IMR-90 (cell line): ENCODE data around the gene IL22RA2. TPM values are rescaled to one million over a fixed set of nuclear protein-coding genes. Genes with fewer than 3 reads are reported as not detected.

ENCODE experiments used
- ATAC-seq: fragments of 200-7000 bp; cut with Tn5 transposase; 2 replicates; pipeline ENCODE4 v1.9.1; 2020; ENCODE audit warnings: low read depth, mild to moderate bottlenecking, moderate library complexity
- BruUV-seq: library from RNA; stranded (reverse); fragments of 400-500 nt; replicated peaks from 2 replicates; lab custom pipeline; 2021; lab: Mats Ljungman, UMichigan
- CTCF ChIA-PET: fragments of 300-600 bp; formaldehyde crosslinking; extraction: SDS; loops from one replicate; lab custom pipeline; 2021; ENCODE audit warnings: antibody characterized with exemption; lab: Yijun Ruan, JAX
- POLR2A ChIA-PET: fragments of 300-600 bp; sonication (Branson Sonifier 250); formaldehyde crosslinking; loops from one replicate; lab custom pipeline; 2022; ENCODE audit warnings: antibody characterized with exemption; ENCODE audit not compliant: unreplicated experiment; lab: Charles Lee
- DNase-seq: peaks from one replicate; pipeline ENCODE4 v3.0.0; 2013
- H2AFZ ChIP-seq: replicated peaks from 2 replicates; pipeline ENCODE3; 2013; ENCODE audit warnings: low read length, mild to moderate bottlenecking; ENCODE audit not compliant: poor library complexity
- H2AK5ac ChIP-seq: 2 replicates; pipeline ENCODE4 v1.6.1; 2013; ENCODE audit warnings: low read depth, low read length, inconsistent platforms
- H2AK9ac ChIP-seq: replicated peaks from 2 replicates; pipeline ENCODE3; 2013; ENCODE audit warnings: mild to moderate bottlenecking, low read depth, low read length, moderate library complexity; ENCODE audit not compliant: poor library complexity
- H2BK120ac ChIP-seq: 2 replicates; pipeline ENCODE4 v1.6.1; 2013; ENCODE audit warnings: low read depth, low read length, inconsistent platforms
- H2BK15ac ChIP-seq: 3 replicates; pipeline ENCODE4 v1.6.1; 2013; ENCODE audit warnings: low read depth, low read length, inconsistent platforms
- H2BK20ac ChIP-seq: 2 replicates; pipeline ENCODE4 v1.6.1; 2013; ENCODE audit warnings: low read depth, mild to moderate bottlenecking, inconsistent platforms, low read length, moderate library complexity
- H2BK5ac ChIP-seq: 2 replicates; pipeline ENCODE4 v1.6.1; 2013; ENCODE audit warnings: mild to moderate bottlenecking, low read depth, low read length, inconsistent platforms; ENCODE audit not compliant: poor library complexity, severe bottlenecking
- H3K14ac ChIP-seq: replicated peaks from 2 replicates; pipeline ENCODE4 v1.6.1; 2013; ENCODE audit warnings: low read depth, low read length, inconsistent platforms
- H3K18ac ChIP-seq: 2 replicates; pipeline ENCODE4 v1.6.1; 2013; ENCODE audit warnings: low read depth, low read length, control low read depth
- H3K23ac ChIP-seq: 2 replicates; pipeline ENCODE4 v1.6.1; 2013; ENCODE audit warnings: low read depth, low read length, inconsistent platforms
- H3K27ac ChIP-seq: 2 replicates; pipeline ENCODE4 v1.5.1; 2013; ENCODE audit warnings: mild to moderate bottlenecking, control low read depth, low read length; ENCODE audit not compliant: insufficient read depth
- H3K27me3 ChIP-seq: 2 replicates; pipeline ENCODE4 v1.6.1; 2013; ENCODE audit warnings: low read length; ENCODE audit not compliant: control insufficient read depth, insufficient read depth
- H3K36me3 ChIP-seq: 2 replicates; pipeline ENCODE4 v1.6.1; 2013; ENCODE audit warnings: low read length, mixed read lengths; ENCODE audit not compliant: control insufficient read depth, insufficient read depth
- H3K4ac ChIP-seq: 2 replicates; pipeline ENCODE4 v1.6.1; 2013; ENCODE audit warnings: low read depth, low read length, inconsistent platforms
- H3K4me1 ChIP-seq: 2 replicates; pipeline ENCODE4 v1.6.1; 2013; ENCODE audit warnings: low read length, mixed read lengths; ENCODE audit not compliant: control insufficient read depth, insufficient read depth
- H3K4me2 ChIP-seq: 2 replicates; pipeline ENCODE4 v1.6.1; 2013; ENCODE audit warnings: low read depth, mild to moderate bottlenecking, control low read depth, low read length, moderate library complexity
- H3K4me3 ChIP-seq: 2 replicates; pipeline ENCODE4 v1.5.1; 2013; ENCODE audit warnings: low read depth, mild to moderate bottlenecking, control low read depth, low read length, moderate library complexity; ENCODE audit not compliant: insufficient read depth
- H3K56ac ChIP-seq: 2 replicates; pipeline ENCODE4 v1.6.1; 2013; ENCODE audit warnings: low read length, inconsistent platforms; ENCODE audit not compliant: insufficient read depth; ENCODE audit errors: extremely low read depth
- H3K79me1 ChIP-seq, 2 experiments: 2 replicates each; pipeline ENCODE4 v1.6.1; 2013; ENCODE audit warnings: low read length in 2 of 2, inconsistent platforms in 1 of 2, low read depth in 1 of 2
- H3K9ac ChIP-seq: 2 replicates; pipeline ENCODE4 v1.6.1; 2013; ENCODE audit warnings: low read depth, low read length, control low read depth
- H3K9me1 ChIP-seq: 2 replicates; pipeline ENCODE4 v1.6.1; 2013; ENCODE audit warnings: low read length, inconsistent platforms; ENCODE audit not compliant: insufficient read depth
- H3K9me3 ChIP-seq: 2 replicates; pipeline ENCODE4 v1.6.1; 2013; ENCODE audit warnings: low read length; ENCODE audit not compliant: control insufficient read depth, insufficient read depth
- H4K20me1 ChIP-seq: 2 replicates; pipeline ENCODE4 v1.6.1; 2013; ENCODE audit warnings: low read length, inconsistent platforms; ENCODE audit not compliant: insufficient read depth
- H4K5ac ChIP-seq: 2 replicates; pipeline ENCODE4 v1.6.1; 2013; ENCODE audit warnings: mild to moderate bottlenecking, low read depth, low read length, control low read depth
- H4K8ac ChIP-seq, 2 experiments: 2 replicates each; pipeline ENCODE4 v1.6.1; 2013; ENCODE audit warnings: low read depth in 2 of 2, low read length in 2 of 2, control low read depth in 1 of 2, inconsistent platforms in 1 of 2
- H4K91ac ChIP-seq: 2 replicates; pipeline ENCODE4 v1.6.1; 2013; ENCODE audit warnings: low read depth, low read length, inconsistent platforms; ENCODE audit not compliant: insufficient read depth
- BHLHE40 ChIP-seq: fragments of 150-350 bp; IDR thresholded peaks from 2 replicates; pipeline ENCODE4 v1.6.1; 2016; ENCODE audit warnings: mild to moderate bottlenecking, low read depth, low read length
- CTCF ChIP-seq: conservative IDR thresholded peaks from 2 replicates; pipeline ENCODE4 v1.5.1; 2012; ENCODE audit warnings: mild to moderate bottlenecking, low read depth, low read length, improper control_type of control experiment
- RAD21 ChIP-seq: IDR thresholded peaks from 2 replicates; pipeline ENCODE4 v1.6.1; 2012; ENCODE audit warnings: low read length, improper control_type of control experiment
- RCOR1 ChIP-seq: IDR thresholded peaks from 2 replicates; pipeline ENCODE4 v1.6.1; 2012; ENCODE audit warnings: mild to moderate bottlenecking, low read length, improper control_type of control experiment; ENCODE audit not compliant: insufficient replicate concordance
- RFX5 ChIP-seq: IDR thresholded peaks from 2 replicates; pipeline ENCODE4 v1.8.0; 2012; ENCODE audit warnings: low read depth, mild to moderate bottlenecking, low read length, moderate library complexity
- WGBS, 2 experiments: methylation state at CpG; one replicate each; pipeline versions ENCODE4 v1.1.5 to v1.1.7; 2013; ENCODE audit warnings: missing lambda C conversion rate in 2 of 2; ENCODE audit not compliant: insufficient read length in 1 of 2; ENCODE audit errors: extremely low coverage in 2 of 2; 5-methylcytosine and 5-hydroxymethylcytosine counted together
- dilution Hi-C: fragments of 300-500 bp; cut with HindIII; formaldehyde crosslinking; loops from one replicate; pipeline ENCODE4 v1.14.3; 2018; ENCODE audit warnings: low sequenced_read_pairs; ENCODE audit not compliant: unreplicated experiment
- in situ Hi-C: fragments of 300-500 bp; cut with MboI; formaldehyde crosslinking; loops from 3 replicates; pipeline ENCODE4 v1.14.3; 2019; ENCODE audit warnings: low sequenced_read_pairs, inconsistent platforms, mixed read lengths
- intact Hi-C: fragments of 100-400 bp; cut with micrococcal nuclease; formaldehyde crosslinking; loops from 2 replicates; pipeline ENCODE4 v1.10.0; 2022
- polyA plus RNA-seq, 3 experiments: library from polyadenylated mRNA; depleted of rRNA; stranded (reverse); fragments of >200 nt; gene quantifications; 2 replicates each; pipeline ENCODE4 v1.2.3, GENCODE V29; 2012; ENCODE audit warnings: low replicate concordance in 1 of 3
- total RNA-seq: library from RNA; depleted of rRNA; stranded (reverse); fragments of >200 nt; gene quantifications from 2 replicates; pipeline ENCODE4 v1.2.3, GENCODE V29; 2012

IL22RA2 gene
- total and polyA plus RNA-seq, 2 of the 4 experiments (the other 2 are of a cell fraction): not detected

GRCh38 chr6:137136065-137136464 is 37.4 kb downstream of the IL22RA2 start:
- no TSS peak for BruUV-seq
- Histone ChIP-seq H3K9ac (no peak overlapping the region), H3K79me1 (no peaks in the 10 kb centered on the region), H4K91ac (no peak overlapping the region), H3K27me3 (no peaks in the 10 kb centered on the region), H3K9me3 (peaks cover 4% of the 10 kb centered on the region), H3K14ac (no peak overlapping the region), H2AK5ac (no peak overlapping the region), H4K20me1 (no peaks in the 10 kb centered on the region), H3K4ac (no peak overlapping the region), H2BK5ac (no peak overlapping the region), H3K56ac (no peak overlapping the region), H3K23ac (no peak overlapping the region), H2AK9ac (no peak overlapping the region), H3K18ac (no peak overlapping the region), H3K4me3 (no peak overlapping the region), H3K4me2 (no peak overlapping the region), H2AFZ (no peak overlapping the region), H3K27ac (no peak overlapping the region), H3K9me1 (no peaks in the 10 kb centered on the region), H3K4me1 (no peaks in the 10 kb centered on the region), H2BK120ac (no peak overlapping the region), H4K5ac (no peak overlapping the region), H3K36me3 (no peaks in the 10 kb centered on the region), H4K8ac (no peak overlapping the region), H2BK20ac (no peak overlapping the region), H2BK15ac (no peak overlapping the region)
- no CpG with 5 or more reads among the region's 1 CpG for WGBS, 2 experiments
- intact Hi-C loops: loop anchor here (2.0 to 10.0 kb wide), 3 partner anchors 179 to 506 kb away; no protein-coding TSS in a partner anchor
- TF ChIP-seq CTCF (peak; percentile 35), RCOR1 (no peak), RFX5 (no peak), BHLHE40 (no peak), RAD21 (peak; percentile 44)
- DNase-seq (no peak), ATAC-seq (no peak)
- ChIA-PET POLR2A (no interaction called here), CTCF (no interaction called here)
- in situ Hi-C loops: no loop called here
- dilution Hi-C loops: no loop called here
